HG03064 (cell line): Measurements from ENCODE around the gene DAO.
"Not testable (repeated sequence)": the region's sequence is repeated elsewhere in the genome, so short reads cannot be mapped to it uniquely, and the experiment has no call there.

Source experiments
- ATAC-seq: cut with Tn5 transposase; IDR thresholded peaks from one replicate; pipeline ENCODE4 v1.9.1; 2021; ENCODE audit warnings: low read depth; ENCODE audit not compliant: unreplicated experiment

The DAO gene

GRCh38 chr12:108879615-108880254, at the start of gene DAO:
DAO (plus strand) TSS chr12:108880092; CDS start chr12:108885007, 4,915 bp downstream.
- ATAC-seq: no peak

GRCh38 chr12:108831309-108831991, 48.4 kb upstream of the DAO start:
- peak; percentile 60 for ATAC-seq

GRCh38 chr12:108832208-108832607, 47.7 kb upstream of the DAO start:
- ATAC-seq: no peak

- ATAC-seq: no peak
Observed at GRCh38 chr12:108832730-108833354, 47.0 kb upstream of the DAO start.

- ATAC-seq: no peak
Observed at GRCh38 chr12:108833355-108833733, 46.5 kb upstream of the DAO start.

- ATAC-seq: no peak
Observed at GRCh38 chr12:108833757-108834472, 46.0 kb upstream of the DAO start.

GRCh38 chr12:108835860-108836634, 43.8 kb upstream of the DAO start:
- ATAC-seq: no peak

- ATAC-seq: no peak
Observed at GRCh38 chr12:108837239-108837638, 42.7 kb upstream of the DAO start.

- no peak for ATAC-seq
Observed at GRCh38 chr12:108837680-108838079, 42.2 kb upstream of the DAO start.

- peak; percentile 87 for ATAC-seq
Observed at GRCh38 chr12:108838194-108839017, 41.5 kb upstream of the DAO start.

- ATAC-seq: no peak
Observed at GRCh38 chr12:108839018-108839889, 40.6 kb upstream of the DAO start.

GRCh38 chr12:108839890-108840230, 40.0 kb upstream of the DAO start:
- ATAC-seq: no peak

- ATAC-seq: no peak
Observed at GRCh38 chr12:108840605-108841332, 39.1 kb upstream of the DAO start.

GRCh38 chr12:108841825-108842224, 38.1 kb upstream of the DAO start:
- not testable (repeated sequence) for ATAC-seq

GRCh38 chr12:108842361-108842760, 37.5 kb upstream of the DAO start:
- no peak for ATAC-seq

GRCh38 chr12:108843187-108843586, 36.7 kb upstream of the DAO start:
- ATAC-seq: no peak

GRCh38 chr12:108845696-108846095, 34.2 kb upstream of the DAO start:
- no peak for ATAC-seq

GRCh38 chr12:108846290-108846701, 33.6 kb upstream of the DAO start:
- ATAC-seq: no peak
